Adrenal gland (tissue), 5 donors: ENCODE data around the gene RAI14.

Experiments used
- CTCF ChIP-seq, 6 experiments: fragments of 450-650 bp in 4 of 6; fragments of 200-600 bp in 2 of 6; sonication (generic) in 1 of 6; IDR thresholded peaks; 1 replicate in 5 of 6; 2 replicates in 1 of 6; pipeline versions ENCODE4 v1.5.1 to v1.8.0; 2016 to 2021; ENCODE audit warnings: antibody characterized with exemption in 6 of 6, mild to moderate bottlenecking in 2 of 6, moderate library complexity in 1 of 6
- POLR2A ChIP-seq, 2 donors: fragments of 450-650 bp; IDR thresholded peaks; one replicate each; pipeline ENCODE4 v1.6.1; 2017; ENCODE audit warnings: antibody characterized with exemption in 2 of 2, mild to moderate bottlenecking in 2 of 2, moderate library complexity in 1 of 2
- donor health status: DM: no; HTN: no; CAD: no.

GRCh38 chr5:34626036-34626435 lies 30.1 kb upstream of the RAI14 start:
- TF ChIP-seq CTCF (IDR thresholded peaks at IDR 0.05) (no peak), POLR2A (IDR thresholded peaks at IDR 0.05) (no peak)
